ENCODE results near the gene CTBP1.
A peak's percentile ranks its signal among the peaks of the same experiment; 100 is the strongest.

The CTBP1 gene

DNA sequence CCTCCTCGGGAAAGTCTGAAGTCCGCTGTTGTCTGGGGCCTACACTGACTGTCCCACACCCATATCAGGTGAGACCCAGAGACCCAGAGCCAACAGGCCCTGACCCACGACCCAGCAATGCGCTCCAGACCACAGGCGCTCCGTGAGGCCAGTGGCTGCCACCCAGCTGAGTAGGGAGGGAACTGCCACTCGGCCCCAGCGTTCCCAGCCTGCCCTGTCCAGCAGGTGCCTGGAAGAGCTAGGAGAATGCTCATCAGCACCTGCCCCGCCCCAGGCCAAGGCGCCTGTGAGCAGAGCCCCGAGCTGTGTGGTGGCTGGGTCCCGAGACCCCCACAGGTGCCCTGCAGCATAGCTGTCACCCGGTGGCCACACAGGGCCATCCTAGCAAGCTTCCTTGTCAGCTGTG lies 79.2 kb downstream of the CTBP1 start:
- no peak for DNase-seq (ENCODE audit: low read depth)
- H3K4me3 ChIP-seq (ENCODE audit: low read length), result no peak overlapping the region
- no peak for TF ChIP-seq CTCF (conservative IDR thresholded peaks at IDR 0.05; ENCODE audit: low read depth, low read length)

DNA sequence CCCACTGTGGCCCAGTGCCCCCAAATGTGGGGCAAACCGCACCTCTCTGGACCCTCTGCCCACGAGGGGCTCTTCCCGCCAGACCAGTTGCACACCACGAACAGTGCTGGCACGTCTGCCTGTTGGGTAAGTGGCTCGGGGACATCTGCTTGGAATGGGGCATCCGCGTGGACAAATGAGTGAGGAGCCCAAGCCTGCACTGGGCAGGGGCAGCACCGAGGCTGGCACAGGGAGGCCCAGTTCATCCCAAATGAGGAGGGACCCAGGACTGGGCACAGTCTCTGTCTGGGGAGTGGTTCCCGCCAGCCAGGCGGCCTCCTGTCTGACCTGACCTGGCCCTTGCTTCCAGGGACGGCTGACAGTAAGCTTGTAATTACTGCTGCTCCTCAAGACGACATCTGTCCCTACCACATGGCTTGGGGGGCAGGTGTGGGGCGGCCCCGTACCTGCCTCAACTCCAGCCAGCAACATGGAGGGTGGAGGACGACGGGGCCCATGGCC lies 79.7 kb downstream of the CTBP1 start:
- TF ChIP-seq CTCF (conservative IDR thresholded peaks at IDR 0.05; ENCODE audit: low read depth, low read length), result no peak
- DNase-seq (ENCODE audit: low read depth), result no peak
- no peak overlapping the region for H3K4me3 ChIP-seq (ENCODE audit: low read length)

GRCh38 chr4:1168191-1169101 lies 80.5 kb downstream of the CTBP1 start:
- H3K4me3 ChIP-seq (ENCODE audit: low read length), result no peak overlapping the region
- no peak for DNase-seq (ENCODE audit: low read depth)
- no peak for TF ChIP-seq CTCF (conservative IDR thresholded peaks at IDR 0.05; ENCODE audit: low read depth, low read length)

GRCh38 chr4:1167244-1167949 lies 81.5 kb downstream of the CTBP1 start:
- H3K4me3 ChIP-seq (ENCODE audit: low read length), result peak overlapping the region; percentile 57
- peak; percentile 93 for TF ChIP-seq CTCF (conservative IDR thresholded peaks at IDR 0.05; ENCODE audit: low read depth, low read length)
- peak; percentile 47 for DNase-seq (ENCODE audit: low read depth)

GRCh38 chr4:1166509-1167243 lies 82.3 kb downstream of the CTBP1 start:
- H3K4me3 ChIP-seq (ENCODE audit: low read length), result no peak overlapping the region
- no peak for TF ChIP-seq CTCF (conservative IDR thresholded peaks at IDR 0.05; ENCODE audit: low read depth, low read length)
- no peak for DNase-seq (ENCODE audit: low read depth)

DNA sequence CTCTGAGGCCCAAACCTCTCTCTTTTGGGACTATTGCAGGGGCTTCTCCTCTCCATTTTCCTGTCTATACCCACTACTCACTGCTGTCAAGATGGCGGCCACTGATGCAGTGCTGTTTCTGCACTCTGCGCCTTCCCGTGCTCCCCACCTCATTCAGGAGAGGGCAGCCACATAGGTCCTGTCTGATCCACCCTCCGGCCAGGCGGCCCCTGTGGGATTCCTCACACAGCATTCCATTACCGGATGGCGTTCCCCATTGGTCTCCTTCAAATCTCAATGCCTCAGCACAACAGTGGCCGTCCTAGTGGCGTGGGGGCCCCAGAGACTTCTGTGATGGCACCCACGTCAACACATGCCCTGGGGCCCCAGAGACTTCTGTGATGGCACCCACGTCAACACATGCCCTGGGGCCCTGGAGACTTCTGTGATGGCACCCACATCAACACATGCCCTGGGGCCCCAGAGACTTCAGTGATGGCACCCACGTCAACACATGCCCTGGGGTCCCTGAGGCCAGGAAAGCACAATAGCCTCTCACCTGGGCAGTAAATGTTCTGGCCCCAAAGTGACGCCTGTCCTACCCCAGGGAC lies 83.9 kb downstream of the CTBP1 start:
- no peak for TF ChIP-seq CTCF (conservative IDR thresholded peaks at IDR 0.05; ENCODE audit: low read depth, low read length)
- no peak for DNase-seq (ENCODE audit: low read depth)
- no peak overlapping the region for H3K4me3 ChIP-seq (ENCODE audit: low read length)

All from retinal pigment epithelial cell (primary cell).